Suprapubic skin (tissue), 4 donors: ENCODE data around the gene SLC16A10. TPM values are rescaled to one million over a fixed set of nuclear protein-coding genes. Genes with fewer than 3 reads are reported as not detected.
A peak's percentile ranks its signal among the peaks of the same experiment; 100 is the strongest.

Experiments
- DNase-seq, 2 donors: peaks; one replicate each; pipeline ENCODE4 v3.0.0-alpha.2; 2019; ENCODE audit warnings: low spot score in 2 of 2
- H3K27ac ChIP-seq: fragments of 200-600 bp; sonication (generic); one replicate; pipeline ENCODE4 v1.5.1; 2019
- H3K27me3 ChIP-seq: fragments of 200-600 bp; sonication (generic); one replicate; pipeline ENCODE4 v1.5.1; 2019
- H3K36me3 ChIP-seq: fragments of 200-600 bp; sonication (generic); one replicate; pipeline ENCODE4 v1.5.1; 2019
- H3K4me1 ChIP-seq: fragments of 200-600 bp; sonication (generic); one replicate; pipeline ENCODE4 v1.5.1; 2019
- H3K4me3 ChIP-seq: fragments of 200-600 bp; sonication (generic); one replicate; pipeline ENCODE4 v1.5.1; 2019; ENCODE audit warnings: mild to moderate bottlenecking
- H3K9me3 ChIP-seq: fragments of 200-600 bp; sonication (generic); one replicate; pipeline ENCODE4 v1.5.1; 2019
- EP300 ChIP-seq: sonication (generic); formaldehyde crosslinking; IDR thresholded peaks from one replicate; pipeline ENCODE4 v1.6.1; 2017; ENCODE audit warnings: antibody characterized with exemption
- POLR2A ChIP-seq, 2 donors: fragments of 450-650 bp; IDR thresholded peaks; one replicate each; pipeline ENCODE4 v1.6.1; 2017; ENCODE audit warnings: antibody characterized with exemption in 2 of 2, mild to moderate bottlenecking in 2 of 2, moderate library complexity in 2 of 2
- POLR2AphosphoS5 ChIP-seq, 3 donors: sonication (generic); formaldehyde crosslinking; IDR thresholded peaks; one replicate each; pipeline ENCODE4 v1.6.1; 2017; ENCODE audit warnings: antibody characterized with exemption in 3 of 3
- WGBS: methylation state at CpG from one replicate; pipeline ENCODE4 v1.1.5; 2018; 5-methylcytosine and 5-hydroxymethylcytosine counted together
- total RNA-seq, 4 donors: library from RNA; depleted of rRNA; stranded (reverse); fragments of >200 nt; gene quantifications; one replicate each; pipeline ENCODE4 v1.1.0, GENCODE V29; 2016
- TF ChIP-seq, protein P1 (sequence below), 2 donors: fragments of 200-600 bp in 1 of 2; fragments of 450-650 bp in 1 of 2; sonication (generic) in 1 of 2; IDR thresholded peaks; one replicate each; pipeline ENCODE4 v1.5.1; 2016 to 2019; ENCODE audit warnings: antibody characterized with exemption in 2 of 2, mild to moderate bottlenecking in 1 of 2, moderate library complexity in 1 of 2

The SLC16A10 gene
- total RNA-seq, 4 donors from 2014 or later, result 23.1 to 73.5 (median 35.9) TPM

DNA sequence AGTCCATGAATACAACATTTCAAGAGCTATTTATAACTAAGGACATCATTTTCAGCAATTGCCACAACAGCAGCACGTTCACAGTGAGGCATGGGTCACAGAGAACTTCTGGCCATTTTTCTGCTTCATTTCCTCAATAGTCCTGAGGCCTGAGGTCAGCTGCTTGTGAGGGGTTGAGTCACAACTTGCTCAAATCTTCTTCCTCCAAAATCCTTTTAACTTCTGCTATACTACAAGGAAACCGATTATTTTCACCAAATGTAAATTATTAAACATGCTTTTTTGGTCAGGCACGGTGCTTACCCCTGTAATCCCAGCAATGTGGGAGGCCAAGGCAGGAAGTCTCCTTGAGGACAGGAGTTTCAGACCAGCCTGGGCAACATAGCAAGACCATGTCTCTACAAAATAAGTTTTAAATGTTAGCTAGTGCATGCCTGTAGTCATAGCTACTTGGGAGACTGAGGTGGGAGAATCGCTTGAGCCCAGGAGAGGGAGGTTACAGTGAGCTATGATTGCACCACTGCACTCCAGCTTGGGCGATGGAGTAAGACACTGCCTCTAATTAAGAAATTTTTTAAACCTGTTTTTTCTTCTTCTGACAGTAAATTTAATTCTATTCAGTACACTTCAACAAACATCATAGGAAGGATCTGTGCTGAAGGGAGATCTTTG, 11.1 kb upstream of the SLC16A10 start:
- TF ChIP-seq EP300, result no peak
- peaks cover 3% of the 10 kb centered on the region for H3K27me3 ChIP-seq
- H3K36me3 ChIP-seq, result no peaks in the 10 kb centered on the region
- no peaks in the 10 kb centered on the region for H3K4me1 ChIP-seq
- no peak overlapping the region for H3K4me3 ChIP-seq
- H3K27ac ChIP-seq, result no peak overlapping the region
- H3K9me3 ChIP-seq, result no peaks in the 10 kb centered on the region
- WGBS, result 70% methylated on average over 5 of the region's 5 CpGs
- DNase-seq, result no peak

DNA sequence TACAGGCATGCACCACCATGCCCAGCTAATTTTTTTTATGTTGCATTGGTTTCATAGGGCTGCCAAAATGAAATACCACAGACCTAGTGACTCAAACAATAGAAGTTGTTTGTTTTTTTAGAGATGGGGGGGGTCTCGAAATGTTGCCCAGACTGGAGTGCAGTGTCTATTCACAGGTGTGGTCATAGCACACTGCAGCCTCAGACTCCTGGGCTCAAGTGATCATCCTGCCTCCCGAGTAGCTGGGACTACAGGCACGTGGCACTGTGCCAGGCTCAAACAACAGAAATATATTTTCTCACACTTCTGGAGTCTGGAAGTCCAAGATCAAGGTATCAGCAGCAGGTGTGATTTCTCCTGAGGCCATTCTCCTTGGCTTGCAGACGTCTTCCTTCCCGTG, 6.6 kb upstream of the SLC16A10 start:
- 49% methylated on average over 5 of the region's 5 CpGs for WGBS
- no peaks in the 10 kb centered on the region for H3K36me3 ChIP-seq
- TF ChIP-seq POLR2AphosphoS5 (IDR thresholded peaks at IDR 0.05), result no peak
- TF ChIP-seq, protein P1, sequence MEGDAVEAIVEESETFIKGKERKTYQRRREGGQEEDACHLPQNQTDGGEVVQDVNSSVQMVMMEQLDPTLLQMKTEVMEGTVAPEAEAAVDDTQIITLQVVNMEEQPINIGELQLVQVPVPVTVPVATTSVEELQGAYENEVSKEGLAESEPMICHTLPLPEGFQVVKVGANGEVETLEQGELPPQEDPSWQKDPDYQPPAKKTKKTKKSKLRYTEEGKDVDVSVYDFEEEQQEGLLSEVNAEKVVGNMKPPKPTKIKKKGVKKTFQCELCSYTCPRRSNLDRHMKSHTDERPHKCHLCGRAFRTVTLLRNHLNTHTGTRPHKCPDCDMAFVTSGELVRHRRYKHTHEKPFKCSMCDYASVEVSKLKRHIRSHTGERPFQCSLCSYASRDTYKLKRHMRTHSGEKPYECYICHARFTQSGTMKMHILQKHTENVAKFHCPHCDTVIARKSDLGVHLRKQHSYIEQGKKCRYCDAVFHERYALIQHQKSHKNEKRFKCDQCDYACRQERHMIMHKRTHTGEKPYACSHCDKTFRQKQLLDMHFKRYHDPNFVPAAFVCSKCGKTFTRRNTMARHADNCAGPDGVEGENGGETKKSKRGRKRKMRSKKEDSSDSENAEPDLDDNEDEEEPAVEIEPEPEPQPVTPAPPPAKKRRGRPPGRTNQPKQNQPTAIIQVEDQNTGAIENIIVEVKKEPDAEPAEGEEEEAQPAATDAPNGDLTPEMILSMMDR (IDR thresholded peaks at IDR 0.05), result no peak
- no peak for TF ChIP-seq POLR2A (IDR thresholded peaks at IDR 0.05)
- no peak for TF ChIP-seq EP300
- H3K27me3 ChIP-seq, result peaks cover 15% of the 10 kb centered on the region
- H3K9me3 ChIP-seq, result no peaks in the 10 kb centered on the region
- no peak overlapping the region for H3K4me3 ChIP-seq
- DNase-seq, result no peak
- H3K4me1 ChIP-seq, result no peaks in the 10 kb centered on the region
- no peak overlapping the region for H3K27ac ChIP-seq

DNA sequence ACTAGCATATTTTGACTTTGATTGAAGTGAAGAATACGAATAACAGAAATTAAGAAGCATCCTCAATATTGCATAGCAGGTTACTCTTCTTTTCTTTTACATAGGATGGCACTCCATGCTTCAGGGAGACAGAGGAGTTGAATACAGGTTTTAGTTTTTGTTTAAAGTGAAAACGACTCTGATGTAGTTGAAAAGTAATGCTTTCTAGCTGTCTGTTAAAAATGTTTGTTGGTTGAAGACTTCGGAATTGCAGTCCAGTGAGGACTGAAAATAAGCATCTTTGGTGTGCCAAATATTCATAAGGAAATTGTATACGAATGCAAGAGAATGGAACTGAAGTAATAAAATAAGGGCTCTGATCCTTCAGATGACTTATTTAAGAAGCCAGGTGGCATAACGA, 618 bp upstream of the SLC16A10 start:
- WGBS, result 16% methylated on average over 5 of the region's 5 CpGs
- peaks cover 23% of the 10 kb centered on the region for H3K4me1 ChIP-seq
- peak overlapping the region; percentile 86 for H3K4me3 ChIP-seq
- H3K36me3 ChIP-seq, result no peaks in the 10 kb centered on the region
- DNase-seq, result no peak
- TF ChIP-seq POLR2A (IDR thresholded peaks at IDR 0.05) (no peak), POLR2AphosphoS5 (IDR thresholded peaks at IDR 0.05) (no peak), EP300 (no peak)
- TF ChIP-seq, protein P1 (IDR thresholded peaks at IDR 0.05), result no peak
- H3K9me3 ChIP-seq, result no peaks in the 10 kb centered on the region
- H3K27me3 ChIP-seq, result peaks cover 41% of the 10 kb centered on the region
- no peak overlapping the region for H3K27ac ChIP-seq

DNA sequence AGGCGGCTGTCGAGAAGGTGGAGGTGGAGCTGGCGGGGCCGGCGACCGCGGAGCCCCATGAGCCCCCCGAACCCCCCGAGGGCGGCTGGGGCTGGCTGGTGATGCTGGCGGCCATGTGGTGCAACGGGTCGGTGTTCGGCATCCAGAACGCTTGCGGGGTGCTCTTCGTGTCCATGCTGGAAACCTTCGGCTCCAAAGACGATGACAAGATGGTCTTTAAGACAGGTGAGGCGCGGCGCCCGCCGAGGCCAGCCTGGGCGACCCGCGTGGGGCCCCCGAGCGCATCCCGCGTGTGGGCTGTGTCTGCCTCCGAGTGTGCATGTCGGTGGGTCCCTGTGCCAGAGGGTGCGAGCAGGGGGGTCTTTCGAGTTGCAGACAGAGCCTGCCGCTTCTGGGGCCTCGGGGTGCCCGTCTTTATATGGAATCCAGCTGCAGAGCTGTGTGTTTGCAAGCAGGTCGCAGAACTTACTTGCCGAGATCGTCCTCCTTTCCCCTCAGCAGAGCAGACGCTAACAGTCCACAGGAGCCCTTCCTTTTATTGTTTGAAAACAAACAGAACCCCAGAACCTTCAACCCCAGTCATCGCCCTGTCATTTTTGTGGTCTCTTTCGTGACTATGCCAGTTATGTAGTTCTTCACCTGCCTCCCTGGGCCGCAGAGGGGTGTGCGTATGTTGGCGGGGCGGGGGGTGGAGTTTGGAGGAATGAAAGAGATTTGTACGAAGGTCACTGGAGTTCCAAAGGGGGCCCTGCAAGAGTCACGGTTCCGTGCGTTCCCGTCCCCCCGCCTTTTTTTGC, 766 bp downstream of the SLC16A10 start:
- DNase-seq, result peak in 1 of 2 donors; percentile 60
- TF ChIP-seq POLR2AphosphoS5 (IDR thresholded peaks at IDR 0.05), result no peak
- TF ChIP-seq POLR2A (IDR thresholded peaks at IDR 0.05), result no peak
- Histone ChIP-seq H3K36me3 (no peaks in the 10 kb centered on the region), H3K9me3 (no peaks in the 10 kb centered on the region), H3K4me3 (peak overlapping the region; percentile 86), H3K4me1 (peaks cover 23% of the 10 kb centered on the region), H3K27me3 (peaks cover 41% of the 10 kb centered on the region), H3K27ac (peak overlapping the region; percentile 47)
- WGBS, result 1% methylated on average over 20 of the region's 54 CpGs

DNA sequence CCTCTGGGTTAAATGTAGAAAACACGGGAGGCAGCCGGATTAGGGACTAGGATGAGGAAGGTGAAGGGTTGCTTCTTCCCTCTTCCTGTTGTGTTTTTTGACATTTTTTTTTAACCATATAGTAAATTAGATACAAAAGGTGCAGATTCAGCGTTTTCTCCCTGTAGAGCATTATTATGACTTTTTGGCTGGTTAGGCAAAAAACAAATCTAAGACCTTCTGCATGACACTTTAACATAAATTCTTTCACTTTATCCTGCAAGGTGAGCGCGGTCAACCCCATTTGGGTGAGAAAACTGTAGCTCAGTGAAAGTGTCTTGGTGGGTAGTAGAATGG, 1.3 kb downstream of the SLC16A10 start:
- TF ChIP-seq EP300, result no peak
- TF ChIP-seq POLR2A (IDR thresholded peaks at IDR 0.05), result no peak
- TF ChIP-seq, protein P1 (IDR thresholded peaks at IDR 0.05), result no peak
- TF ChIP-seq POLR2AphosphoS5 (IDR thresholded peaks at IDR 0.05), result no peak
- Histone ChIP-seq H3K27ac (no peak overlapping the region), H3K4me1 (peaks cover 23% of the 10 kb centered on the region), H3K27me3 (peaks cover 41% of the 10 kb centered on the region), H3K9me3 (no peaks in the 10 kb centered on the region), H3K36me3 (no peaks in the 10 kb centered on the region), H3K4me3 (peak overlapping the region; percentile 86)
- DNase-seq, result no peak
- WGBS, result 35% methylated on average over 5 of the region's 5 CpGs

DNA sequence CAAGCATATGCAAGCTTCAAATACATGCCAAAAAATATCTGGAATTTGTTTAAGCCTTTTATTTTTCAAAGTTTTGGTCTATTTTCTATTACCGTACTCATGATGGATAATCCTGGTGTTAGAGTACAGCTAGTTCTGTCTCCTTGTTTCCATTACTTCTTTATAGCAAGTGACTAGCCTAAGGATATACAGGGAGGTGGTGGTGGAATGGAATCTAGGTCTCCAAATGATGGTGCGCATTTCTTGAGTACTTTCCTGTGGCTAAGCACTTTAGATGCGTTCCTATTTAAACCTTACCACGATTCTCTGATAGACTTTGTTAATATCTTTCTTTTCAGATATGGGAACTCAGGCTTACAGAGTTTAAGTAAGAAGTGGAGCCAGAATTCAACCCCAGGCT, 3.5 kb downstream of the SLC16A10 start:
- peaks cover 25% of the 10 kb centered on the region for H3K4me1 ChIP-seq
- TF ChIP-seq EP300, result no peak
- TF ChIP-seq, protein P1 (IDR thresholded peaks at IDR 0.05), result no peak
- no peak for TF ChIP-seq POLR2A (IDR thresholded peaks at IDR 0.05)
- TF ChIP-seq POLR2AphosphoS5 (IDR thresholded peaks at IDR 0.05), result no peak
- no peak for DNase-seq
- H3K9me3 ChIP-seq, result no peaks in the 10 kb centered on the region
- H3K27ac ChIP-seq, result no peak overlapping the region
- H3K4me3 ChIP-seq, result no peak overlapping the region
- no peaks in the 10 kb centered on the region for H3K36me3 ChIP-seq
- 83% methylated on average over 4 of the region's 4 CpGs for WGBS
- H3K27me3 ChIP-seq, result peaks cover 26% of the 10 kb centered on the region
